ENCODE results near the gene CDH13.

GRCh38 chr16:83807710-83808572 is 1181.2 kb downstream of the CDH13 start, which contains the start of gene HSBP1:
- TF ChIP-seq CTCF (IDR thresholded peaks at IDR 0.05): no peak
- peak; percentile 44 for TF ChIP-seq POLR2A (IDR thresholded peaks at IDR 0.05)
- no peak for TF ChIP-seq EP300 (IDR thresholded peaks at IDR 0.05)
